ENCODE results near the gene ACADSB.

The ACADSB gene

DNA sequence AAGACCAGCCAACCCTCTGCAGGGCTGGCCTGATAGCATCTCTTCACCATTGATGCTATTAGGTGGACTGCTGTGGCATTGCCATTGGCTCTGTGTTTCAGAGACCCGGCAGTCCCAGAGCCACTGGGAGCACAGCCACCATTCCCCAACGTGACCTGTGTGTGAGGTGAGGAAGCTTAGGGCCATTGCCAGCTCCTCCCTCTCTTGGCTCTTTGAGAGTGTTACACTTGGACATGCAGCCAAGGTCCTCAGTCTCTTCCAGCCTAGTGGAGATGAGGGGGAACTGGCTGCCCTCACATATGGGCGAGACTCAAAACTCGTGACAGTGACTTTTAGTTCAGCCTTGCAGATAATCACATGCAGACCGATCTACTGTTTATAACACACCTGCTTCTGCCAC, 87.6 kb downstream of the ACADSB start:
- no peaks in the 10 kb centered on the region for H3K9me3 ChIP-seq
- no peak for DNase-seq
- intact Hi-C loops (cut with DNase I; ENCODE audit: low total_unique reads), result no loop called here
- TF ChIP-seq, protein P1, sequence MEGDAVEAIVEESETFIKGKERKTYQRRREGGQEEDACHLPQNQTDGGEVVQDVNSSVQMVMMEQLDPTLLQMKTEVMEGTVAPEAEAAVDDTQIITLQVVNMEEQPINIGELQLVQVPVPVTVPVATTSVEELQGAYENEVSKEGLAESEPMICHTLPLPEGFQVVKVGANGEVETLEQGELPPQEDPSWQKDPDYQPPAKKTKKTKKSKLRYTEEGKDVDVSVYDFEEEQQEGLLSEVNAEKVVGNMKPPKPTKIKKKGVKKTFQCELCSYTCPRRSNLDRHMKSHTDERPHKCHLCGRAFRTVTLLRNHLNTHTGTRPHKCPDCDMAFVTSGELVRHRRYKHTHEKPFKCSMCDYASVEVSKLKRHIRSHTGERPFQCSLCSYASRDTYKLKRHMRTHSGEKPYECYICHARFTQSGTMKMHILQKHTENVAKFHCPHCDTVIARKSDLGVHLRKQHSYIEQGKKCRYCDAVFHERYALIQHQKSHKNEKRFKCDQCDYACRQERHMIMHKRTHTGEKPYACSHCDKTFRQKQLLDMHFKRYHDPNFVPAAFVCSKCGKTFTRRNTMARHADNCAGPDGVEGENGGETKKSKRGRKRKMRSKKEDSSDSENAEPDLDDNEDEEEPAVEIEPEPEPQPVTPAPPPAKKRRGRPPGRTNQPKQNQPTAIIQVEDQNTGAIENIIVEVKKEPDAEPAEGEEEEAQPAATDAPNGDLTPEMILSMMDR (IDR thresholded peaks at IDR 0.05), result no peak
- no peak overlapping the region for H3K27ac ChIP-seq
- H3K4me1 ChIP-seq, result no peaks in the 10 kb centered on the region
- H3K27me3 ChIP-seq, result peaks cover 0 to 27% of the 10 kb centered on the region in 2 donors
- no peak overlapping the region for H3K4me3 ChIP-seq
- H3K36me3 ChIP-seq, result no peaks in the 10 kb centered on the region

DNA sequence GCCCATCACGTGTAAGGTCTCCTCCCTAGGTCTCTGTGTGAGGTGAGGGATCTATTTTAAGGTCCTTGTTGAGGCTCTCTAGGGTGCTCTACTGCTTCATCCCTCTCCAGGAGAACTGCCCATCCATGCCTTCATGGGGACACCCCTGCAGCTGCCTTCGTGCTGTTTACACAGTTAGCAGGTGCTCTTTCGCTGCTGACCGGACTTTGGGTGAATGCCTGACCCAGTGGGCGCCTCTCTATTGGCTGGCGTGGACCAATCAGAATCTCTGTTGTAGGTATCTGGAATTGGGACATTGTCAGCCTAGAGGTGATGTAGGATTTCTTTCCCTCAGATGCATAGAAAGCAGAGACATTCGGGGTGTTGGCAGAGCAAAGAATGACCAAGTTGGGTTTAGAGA, 88.2 kb downstream of the ACADSB start:
- peaks cover 0 to 27% of the 10 kb centered on the region in 2 donors for H3K27me3 ChIP-seq
- TF ChIP-seq, protein P1 (IDR thresholded peaks at IDR 0.05), result no peak
- intact Hi-C loops (cut with DNase I; ENCODE audit: low total_unique reads), result no loop called here
- DNase-seq, result no peak
- H3K36me3 ChIP-seq, result no peaks in the 10 kb centered on the region
- no peak overlapping the region for H3K27ac ChIP-seq
- no peak overlapping the region for H3K4me3 ChIP-seq
- H3K9me3 ChIP-seq, result no peaks in the 10 kb centered on the region
- no peaks in the 10 kb centered on the region for H3K4me1 ChIP-seq

DNA sequence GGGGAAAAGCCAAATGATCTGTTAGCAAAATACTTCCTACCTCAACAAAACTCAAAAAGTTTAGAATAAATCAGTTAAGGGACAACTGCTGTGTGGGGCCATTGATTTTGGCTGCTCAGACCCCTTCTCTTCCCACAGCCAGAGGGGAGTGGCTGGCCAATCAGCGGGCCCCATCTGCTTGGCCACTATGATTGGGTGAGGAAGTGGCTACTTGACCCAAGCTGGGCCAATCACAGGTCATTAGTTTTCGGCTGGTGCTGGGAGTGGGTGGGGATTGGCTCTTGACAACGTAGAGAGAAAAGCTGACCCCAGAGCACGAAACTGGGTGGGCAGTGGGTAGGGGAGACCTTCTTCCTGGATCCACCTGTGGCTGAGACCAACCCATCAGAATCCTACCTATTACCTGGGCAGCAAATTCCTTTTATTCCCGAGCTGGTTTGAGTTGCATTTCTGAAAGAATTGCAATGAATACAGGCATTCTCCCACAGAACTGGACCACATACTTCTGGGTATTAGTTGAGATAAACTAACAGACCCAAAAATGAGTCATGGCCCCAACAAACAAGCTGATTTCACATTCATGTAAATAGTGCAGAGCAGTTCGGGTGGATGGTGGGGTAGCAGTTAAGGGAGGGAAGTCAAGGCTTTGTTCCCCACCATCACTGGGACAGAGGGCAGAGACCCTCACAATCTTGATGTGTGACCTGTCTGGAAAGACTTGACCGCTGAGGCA, 91.4 kb downstream of the ACADSB start:
- intact Hi-C loops (cut with DNase I; ENCODE audit: low total_unique reads), result no loop called here
- H3K36me3 ChIP-seq, result no peaks in the 10 kb centered on the region
- TF ChIP-seq, protein P1 (IDR thresholded peaks at IDR 0.05), result no peak
- H3K27ac ChIP-seq, result no peak overlapping the region
- H3K4me3 ChIP-seq, result no peak overlapping the region
- no peaks in the 10 kb centered on the region for H3K4me1 ChIP-seq
- no peaks in the 10 kb centered on the region for H3K9me3 ChIP-seq
- no peak for DNase-seq
- H3K27me3 ChIP-seq, result peaks cover 0 to 25% of the 10 kb centered on the region in 2 donors

DNA sequence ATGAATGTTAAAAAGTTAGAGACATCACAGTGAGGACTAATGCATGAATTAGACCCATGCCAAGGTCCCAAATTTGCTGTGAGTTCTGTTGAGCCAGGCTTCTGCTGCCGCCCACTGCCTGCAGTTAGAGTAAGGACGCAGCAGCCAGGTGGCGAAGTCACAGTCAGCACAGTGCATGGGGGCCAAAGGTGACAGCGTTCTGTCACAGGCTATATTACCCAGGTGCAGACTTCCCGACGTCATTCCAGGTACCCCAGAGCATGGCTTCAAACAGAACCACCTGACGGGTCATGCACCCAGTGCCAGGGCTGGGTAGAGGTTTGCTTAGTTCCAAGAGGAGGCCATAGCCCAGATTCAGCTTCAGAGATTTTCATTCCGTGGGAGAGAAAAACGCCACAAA, 93.1 kb downstream of the ACADSB start:
- TF ChIP-seq, protein P1 (IDR thresholded peaks at IDR 0.05), result no peak
- Histone ChIP-seq H3K36me3 (no peaks in the 10 kb centered on the region), H3K4me1 (no peaks in the 10 kb centered on the region), H3K27ac (no peak overlapping the region), H3K4me3 (no peak overlapping the region), H3K9me3 (no peaks in the 10 kb centered on the region), H3K27me3 (peaks cover 0 to 19% of the 10 kb centered on the region in 2 donors)
- DNase-seq, result no peak
- intact Hi-C loops (cut with DNase I; ENCODE audit: low total_unique reads), result no loop called here

DNA sequence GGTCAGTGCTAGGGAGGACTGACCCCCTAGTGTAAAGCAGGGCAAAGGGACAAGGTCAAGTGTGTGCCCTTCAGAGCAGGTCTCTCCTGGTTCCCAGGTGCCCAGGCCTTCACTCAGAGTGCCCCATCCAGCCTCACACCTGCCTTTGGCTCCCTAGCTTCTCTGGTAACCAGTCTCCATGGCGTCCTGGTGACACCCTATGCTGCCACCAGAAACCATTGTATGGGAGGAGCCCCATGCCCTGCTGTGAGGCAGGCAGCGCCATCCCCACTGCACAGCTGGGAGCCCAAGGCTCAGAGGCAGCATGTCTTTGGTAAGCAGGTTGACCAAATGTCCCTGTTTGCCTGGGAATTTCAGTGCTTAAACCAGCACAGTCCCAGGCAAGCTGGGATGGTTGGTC, 93.9 kb downstream of the ACADSB start:
- no peak for DNase-seq
- no peak overlapping the region for H3K27ac ChIP-seq

More for the DNA sequence above, 93.9 kb downstream of the ACADSB start:
- Histone ChIP-seq H3K27me3 (peaks cover 0 to 15% of the 10 kb centered on the region in 2 donors), H3K9me3 (no peaks in the 10 kb centered on the region), H3K4me1 (no peaks in the 10 kb centered on the region), H3K36me3 (no peaks in the 10 kb centered on the region), H3K4me3 (no peak overlapping the region)
- TF ChIP-seq, protein P1 (IDR thresholded peaks at IDR 0.05), result no peak
- intact Hi-C loops (cut with DNase I; ENCODE audit: low total_unique reads), result no loop called here

Measured in tibial artery (tissue), 4 donors.